Pancreas (tissue), 10 donors: Measurements from ENCODE around the gene MAEL. TPM values are rescaled to one million over a fixed set of nuclear protein-coding genes. Genes with fewer than 3 reads are reported as not detected.

Experiments
- ATAC-seq, 4 donors: fragments of 200-7000 bp; cut with Tn5 transposase; one replicate each; pipeline versions ENCODE4 v1.8.0 to v1.9.1; 2020; ENCODE audit warnings: mild to moderate bottlenecking in 4 of 4, moderate library complexity in 4 of 4
- DNase-seq, 6 donors: peaks; one replicate each; pipeline ENCODE4 v3.0.0-alpha.2; 2020
- FAIRE-seq: peaks from 2 replicates; lab custom pipeline; 2012; peaks lifted over from hg19 to GRCh38; lab: Jason Lieb, UNC
- H3K27ac ChIP-seq, 4 donors: fragments of 200-600 bp; sonication (generic); 1 replicate in 3 of 4; 2 replicates in 1 of 4; pipeline versions ENCODE4 v1.5.0 to v1.8.0; 2020
- H3K27me3 ChIP-seq, 4 donors: fragments of 200-600 bp; one replicate each; pipeline ENCODE4 v1.8.0; 2021
- H3K36me3 ChIP-seq, 3 donors: fragments of 200-600 bp; sonication (generic) in 1 of 3; one replicate each; pipeline versions ENCODE4 v1.5.0 to v1.8.0; 2020 to 2021
- H3K4me1 ChIP-seq, 3 donors: fragments of 200-600 bp; one replicate each; pipeline ENCODE4 v1.8.0; 2021
- H3K4me3 ChIP-seq, 4 donors: fragments of 200-600 bp; sonication (generic) in 2 of 4; one replicate each; pipeline versions ENCODE4 v1.5.0 to v1.8.0; 2020 to 2021
- H3K9me3 ChIP-seq, 4 donors: fragments of 200-600 bp; one replicate each; pipeline ENCODE4 v1.8.0; 2021
- WGBS, 2 donors: extraction: QIAGEN DNeasy Blood & Tissue Kit; methylation state at CpG; one replicate each; pipeline ENCODE4 v1.1.7; 2013; 5-methylcytosine and 5-hydroxymethylcytosine counted together
- intact Hi-C, 3 donors: fragments of 100-400 bp; cut with DNase I; formaldehyde crosslinking; loops; one replicate each; pipeline versions ENCODE4 v1.11.1 to v1.14.2; 2022
- polyA plus RNA-seq, 2 donors: library from polyadenylated mRNA; stranded (reverse); fragments of 200-250 nt; gene quantifications; one replicate each; pipeline ENCODE4 v1.2.3, GENCODE V29; 2013
- total RNA-seq, 6 donors: library from RNA; stranded (reverse); fragmentation: NEBNext Ultra II Directional in 4 of 6; extraction: Animal tissue kit (Norgen Biotek cat#: 25700) in 4 of 6; gene quantifications; one replicate each; pipeline versions ENCODE4 v1.2.1 to v1.2.4, GENCODE V29; 2021 to 2023
- TF ChIP-seq, protein P1 (sequence below), 4 donors: fragments of 200-600 bp; sonication (generic) in 3 of 4; IDR thresholded peaks; one replicate each; pipeline versions ENCODE4 v1.5.0 to v1.8.0; 2021; ENCODE audit warnings: antibody characterized with exemption in 4 of 4
- donor health status: healthy with polysubstance abuse.
- donor health status: DM: no; HTN: no; CAD: no; lungs with moderate emphysema.
- donor health status: DM: no; HTN: no; CAD: no.
- donor health status: control.
- donor health status: control.
- donor health status: Bipolar disorder and iron deficiency.
- donor health status: DM: yes; HTN: yes; CAD: no.
- donor health status: DM: no; HTN: no; CAD: no.
- donor health status: DM: no; HTN: no; CAD: no.
- donor health status: DM: yes; HTN: yes; CAD: no.

MAEL gene
- total and polyA plus RNA-seq, 8 donors, result 0.12 to 0.23 TPM; not detected in 6

- H3K27me3 ChIP-seq, result peaks cover 0 to 17% (median 1%) of the 10 kb centered on the region in 4 donors
- peak within 1 kb of the TSS; percentile 63 to 65 (median 63) for H3K4me3 ChIP-seq
- FAIRE-seq (no peak), DNase-seq (peak; percentile 36 to 83 (median 50)), ATAC-seq (peak; percentile 79 to 89 (median 86))
- intact Hi-C loops, result no loop called here
- H3K4me1 ChIP-seq, result no peaks in the 10 kb centered on the region
- H3K36me3 ChIP-seq, result no peaks in the 10 kb centered on the region
- TF ChIP-seq, protein P1, sequence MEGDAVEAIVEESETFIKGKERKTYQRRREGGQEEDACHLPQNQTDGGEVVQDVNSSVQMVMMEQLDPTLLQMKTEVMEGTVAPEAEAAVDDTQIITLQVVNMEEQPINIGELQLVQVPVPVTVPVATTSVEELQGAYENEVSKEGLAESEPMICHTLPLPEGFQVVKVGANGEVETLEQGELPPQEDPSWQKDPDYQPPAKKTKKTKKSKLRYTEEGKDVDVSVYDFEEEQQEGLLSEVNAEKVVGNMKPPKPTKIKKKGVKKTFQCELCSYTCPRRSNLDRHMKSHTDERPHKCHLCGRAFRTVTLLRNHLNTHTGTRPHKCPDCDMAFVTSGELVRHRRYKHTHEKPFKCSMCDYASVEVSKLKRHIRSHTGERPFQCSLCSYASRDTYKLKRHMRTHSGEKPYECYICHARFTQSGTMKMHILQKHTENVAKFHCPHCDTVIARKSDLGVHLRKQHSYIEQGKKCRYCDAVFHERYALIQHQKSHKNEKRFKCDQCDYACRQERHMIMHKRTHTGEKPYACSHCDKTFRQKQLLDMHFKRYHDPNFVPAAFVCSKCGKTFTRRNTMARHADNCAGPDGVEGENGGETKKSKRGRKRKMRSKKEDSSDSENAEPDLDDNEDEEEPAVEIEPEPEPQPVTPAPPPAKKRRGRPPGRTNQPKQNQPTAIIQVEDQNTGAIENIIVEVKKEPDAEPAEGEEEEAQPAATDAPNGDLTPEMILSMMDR (IDR thresholded peaks at IDR 0.05), result no peak
- peak within 1 kb of the TSS in 1 of 4 donors; percentile 18 for H3K27ac ChIP-seq
- H3K9me3 ChIP-seq, result no peaks in the 10 kb centered on the region
- WGBS, 2 donors, result 0% methylated on average over 62 to 97 of the region's 97 CpGs
Observed at GRCh38 chr1:166975361-166976129, 13.5 kb upstream of the MAEL start, which contains the start of gene ILDR2. Gene ILDR2, minus strand, starts transcription at chr1:166975540. Its CDS starts 272 bp downstream, at chr1:166975268.

DNA sequence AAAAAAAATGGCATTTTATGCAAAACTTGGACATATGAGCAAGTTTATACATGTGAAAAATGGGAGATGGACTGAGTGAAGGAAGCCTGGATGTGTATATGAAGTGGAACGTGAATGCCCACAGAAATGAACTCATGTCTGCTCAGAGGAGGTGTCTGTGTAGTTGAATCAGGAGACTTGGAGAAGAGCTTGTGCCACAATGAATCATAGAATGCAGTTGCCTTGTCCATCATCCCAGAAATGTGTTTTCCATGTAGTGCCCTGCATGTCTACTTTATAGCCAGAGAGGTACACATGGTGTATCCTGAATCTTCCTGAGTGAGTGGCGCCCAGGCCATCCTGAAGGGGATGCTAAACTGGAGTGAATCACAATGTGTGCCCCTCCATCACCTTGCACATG is 11.1 kb upstream of the MAEL start:
- DNase-seq (no peak), FAIRE-seq (no peak)
- intact Hi-C loops, result no loop called here

DNA sequence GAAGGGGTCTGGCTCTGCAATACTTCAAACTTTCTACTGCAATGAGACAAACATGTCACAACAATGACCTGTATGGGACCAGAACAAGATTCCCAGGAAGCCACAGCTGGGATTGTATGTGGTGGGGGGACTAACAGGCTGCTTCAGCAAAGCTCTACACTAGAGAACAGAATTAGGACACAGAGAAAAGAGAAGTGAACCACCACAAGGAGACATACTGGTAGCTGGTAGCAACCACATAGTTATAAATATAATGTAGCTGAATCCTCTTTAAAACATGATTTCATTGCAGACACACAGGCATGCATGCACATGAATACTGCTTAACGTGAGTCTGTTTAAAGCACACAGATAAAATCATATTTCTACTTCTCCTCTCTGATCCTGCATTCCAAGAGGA is 10.3 kb upstream of the MAEL start:
- no peaks in the 10 kb centered on the region for H3K27me3 ChIP-seq
- WGBS, 2 donors, result 40 to 52% methylated on average over 1 of the region's 1 CpG
- TF ChIP-seq, protein P1 (IDR thresholded peaks at IDR 0.05), result no peak
- intact Hi-C loops, result no loop called here
- no peak overlapping the region for H3K4me3 ChIP-seq
- FAIRE-seq (no peak), DNase-seq (no peak), ATAC-seq (no peak)
- no peaks in the 10 kb centered on the region for H3K4me1 ChIP-seq
- H3K36me3 ChIP-seq, result no peaks in the 10 kb centered on the region
- no peaks in the 10 kb centered on the region for H3K9me3 ChIP-seq
- H3K27ac ChIP-seq, result no peak overlapping the region

More for the DNA sequence above, 11.1 kb upstream of the MAEL start:
- H3K36me3 ChIP-seq, result no peaks in the 10 kb centered on the region
- no peak overlapping the region for H3K4me3 ChIP-seq
- peaks cover 0 to 2% (median 0%) of the 10 kb centered on the region in 4 donors for H3K27me3 ChIP-seq
- no peaks in the 10 kb centered on the region for H3K9me3 ChIP-seq
- no peaks in the 10 kb centered on the region for H3K4me1 ChIP-seq
- TF ChIP-seq, protein P1 (IDR thresholded peaks at IDR 0.05), result no peak
- ATAC-seq, result no peak
- 84 to 86% methylated on average over 2 of the region's 2 CpGs for WGBS, 2 donors
- H3K27ac ChIP-seq, result no peak overlapping the region

- Histone ChIP-seq H3K4me1 (no peaks in the 10 kb centered on the region), H3K27ac (no peak overlapping the region), H3K36me3 (no peaks in the 10 kb centered on the region), H3K4me3 (no peak overlapping the region), H3K27me3 (no peaks in the 10 kb centered on the region), H3K9me3 (no peaks in the 10 kb centered on the region)
- TF ChIP-seq, protein P1 (IDR thresholded peaks at IDR 0.05), result no peak
- no peak for FAIRE-seq
- 60 to 69% methylated on average over 1 of the region's 1 CpG for WGBS, 2 donors
- DNase-seq, result no peak
- intact Hi-C loops, result no loop called here
- no peak for ATAC-seq
Observed at GRCh38 chr1:166980383-166980782, 8.7 kb upstream of the MAEL start.

GRCh38 chr1:166980818-166981217 is 8.3 kb upstream of the MAEL start:
- intact Hi-C loops, result no loop called here
- TF ChIP-seq, protein P1 (IDR thresholded peaks at IDR 0.05), result no peak
- ATAC-seq (peak in 3 of 4 donors; percentile 57 to 70 (median 70)), FAIRE-seq (no peak), DNase-seq (no peak)
- Histone ChIP-seq H3K4me1 (no peaks in the 10 kb centered on the region), H3K36me3 (no peaks in the 10 kb centered on the region), H3K27ac (no peak overlapping the region), H3K27me3 (no peaks in the 10 kb centered on the region), H3K9me3 (no peaks in the 10 kb centered on the region), H3K4me3 (no peak overlapping the region)
- WGBS, 2 donors, result 86% methylated on average over 3 of the region's 3 CpGs
